ENCODE data around the gene RPL4.
A peak's percentile ranks its signal among the peaks of the same experiment; 100 is the strongest.
"Not testable (repeated sequence)": the region's sequence is repeated elsewhere in the genome, so short reads cannot be mapped to it uniquely, and the experiment has no call there.

Gene RPL4

GRCh38 chr15:66489179-66489791 is 15.4 kb downstream of the RPL4 start:
- no peak for DNase-seq

GRCh38 chr15:66488525-66488924 is 16.1 kb downstream of the RPL4 start:
- no peak for DNase-seq

- DNase-seq = no peak
These were observed 17.8 kb downstream of the RPL4 start for GRCh38 chr15:66486887-66487286.

GRCh38 chr15:66484539-66485112 is 20.0 kb downstream of the RPL4 start:
- no peak for DNase-seq

- DNase-seq = no peak
These were observed 21.5 kb downstream of the RPL4 start for GRCh38 chr15:66483131-66483566.

GRCh38 chr15:66482539-66482938 is 22.1 kb downstream of the RPL4 start:
- DNase-seq = no peak

- peak; percentile 79 for DNase-seq
These were observed 23.4 kb downstream of the RPL4 start for GRCh38 chr15:66481107-66481856.

GRCh38 chr15:66480267-66480666 is 24.4 kb downstream of the RPL4 start:
- DNase-seq = no peak

GRCh38 chr15:66477011-66477410 is 27.6 kb downstream of the RPL4 start:
- no peak for DNase-seq

- no peak for DNase-seq
These were observed 28.1 kb downstream of the RPL4 start for GRCh38 chr15:66476535-66476934.

GRCh38 chr15:66474963-66475362 is 29.7 kb downstream of the RPL4 start:
- DNase-seq = no peak

GRCh38 chr15:66474135-66474534 is 30.5 kb downstream of the RPL4 start:
- DNase-seq = no peak

GRCh38 chr15:66472176-66472999 is 32.3 kb downstream of the RPL4 start:
- DNase-seq = no peak

GRCh38 chr15:66470825-66471224 is 33.8 kb downstream of the RPL4 start:
- not testable (repeated sequence) for DNase-seq

GRCh38 chr15:66467162-66468040 is 37.3 kb downstream of the RPL4 start:
- not testable (repeated sequence) for DNase-seq

- DNase-seq = not testable (repeated sequence)
These were observed 39.4 kb downstream of the RPL4 start for GRCh38 chr15:66465294-66465693.

- no peak for DNase-seq
These were observed 42.0 kb downstream of the RPL4 start for GRCh38 chr15:66462627-66463026.

GRCh38 chr15:66461917-66462316 is 42.7 kb downstream of the RPL4 start:
- no peak for DNase-seq

GRCh38 chr15:66461294-66461693 is 43.4 kb downstream of the RPL4 start:
- not testable (repeated sequence) for DNase-seq

GRCh38 chr15:66459818-66460615 is 44.6 kb downstream of the RPL4 start:
- no peak for DNase-seq

- DNase-seq = no peak
These were observed 48.4 kb downstream of the RPL4 start for GRCh38 chr15:66456211-66456610.
